ENCODE data around the gene MXRA7. TPM values are rescaled to one million over a fixed set of nuclear protein-coding genes. Genes with fewer than 3 reads are reported as not detected.

The MXRA7 gene
- total and polyA plus RNA-seq, 2 donors (not counting 3 experiments of a cell fraction or from before 2014, with no cell fraction given): 49.5 to 95.8 TPM

GRCh38 chr17:76685846-76686245, 24.9 kb downstream of the MXRA7 start:
- TF ChIP-seq CTCF (IDR thresholded peaks at IDR 0.05; ENCODE audit: extremely low read depth in 1 of 2, insufficient read depth in 1 of 2, low read depth in 1 of 2, low read length in 2 of 2) (no peak), EZH2 (IDR thresholded peaks at IDR 0.05; ENCODE audit: borderline replicate concordance, low read depth, low read length, severe bottlenecking) (no peak), POLR2AphosphoS5 (IDR thresholded peaks at IDR 0.05; ENCODE audit: insufficient read depth, low read depth, low read length) (no peak), GATA2 (IDR thresholded peaks at IDR 0.05; ENCODE audit: insufficient read depth, insufficient read length, low read depth, low read length) (no peak), FOS (IDR thresholded peaks at IDR 0.05; ENCODE audit: borderline replicate concordance, insufficient read depth, low read length) (no peak), MAX (IDR thresholded peaks at IDR 0.05; ENCODE audit: insufficient read depth, insufficient read length) (no peak), MYC (IDR thresholded peaks at IDR 0.05; ENCODE audit: low read depth, low read length) (no peak), JUN (IDR thresholded peaks at IDR 0.05; ENCODE audit: borderline replicate concordance, insufficient read depth, insufficient read length, low read depth) (no peak), POLR2A (IDR thresholded peaks at IDR 0.05; ENCODE audit: low read depth, low read length) (no peak)
- intact Hi-C loops (cut with micrococcal nuclease): no loop called here
- no peak for FAIRE-seq

More at GRCh38 chr17:76685846-76686245, 24.9 kb downstream of the MXRA7 start:
- Histone ChIP-seq H3K9ac (replicated peaks; ENCODE audit: extremely low read depth, insufficient read depth, low read length) (no peak overlapping the region), H3K9me1 (replicated peaks; ENCODE audit: control insufficient read depth, extremely low read depth, insufficient read depth, low read length) (no peaks in the 10 kb centered on the region), H2AFZ (ENCODE audit: low read depth, low read length) (no peak overlapping the region), H3K36me3 (ENCODE audit: control insufficient read depth in 2 of 2, extremely low read depth in 1 of 2, insufficient read depth in 2 of 2, low read length in 2 of 2) (peaks cover 0 to 7% of the 10 kb centered on the region in 2 experiments), H4K20me1 (replicated peaks; ENCODE audit: control insufficient read depth, extremely low read depth, insufficient read depth, low read length) (no peaks in the 10 kb centered on the region), H3K4me1 (ENCODE audit: control insufficient read depth, extremely low read depth, insufficient read depth, low read length) (peaks cover 14% of the 10 kb centered on the region), H3K27me3 (ENCODE audit: control insufficient read depth in 2 of 2, insufficient read depth in 2 of 2, low read length in 2 of 2) (no peaks in the 10 kb centered on the region), H3K27ac (ENCODE audit: insufficient read depth, low read depth, low read length) (no peak overlapping the region), H3K4me3 (replicated peaks in 1 of 3; ENCODE audit: insufficient read depth in 1 of 3, low read depth in 1 of 3, low read length in 3 of 3) (no peak overlapping the region), H3K4me2 (ENCODE audit: insufficient read depth, low read length) (no peak overlapping the region), H3K79me2 (ENCODE audit: control insufficient read depth, insufficient read depth, low read length) (no peaks in the 10 kb centered on the region), H3K9me3 (replicated peaks; ENCODE audit: control insufficient read depth, insufficient read depth, low read length) (no peaks in the 10 kb centered on the region)
- BruUV-seq (replicated peaks): no TSS peak
- ChIA-PET POLR2A (no interaction called here), CTCF (interaction anchor here (1.4 kb wide), 1 partner anchor 12 kb away, joined by 3 read pairs; no protein-coding TSS in a partner anchor)
- DNase-seq (ENCODE audit: low read depth, low spot score): no peak
- dilution Hi-C loops (cut with MboI; ENCODE audit: extremely low pct_ligation_motif_present, low sequenced_read_pairs): no loop called here
